DMS153 (cell line): Measurements from ENCODE around the gene PPP2R3A.

Experiments
- DNase-seq: peaks from one replicate; lab custom pipeline; 2025; lab: John Stamatoyannopoulos, UW

PPP2R3A gene

GRCh38 chr3:136022529-136023263, 57.2 kb downstream of the PPP2R3A start:
- DNase-seq = no peak

- DNase-seq = no peak
These were observed 57.9 kb downstream of the PPP2R3A start for GRCh38 chr3:136023264-136023978.

GRCh38 chr3:136036306-136036705, 70.8 kb downstream of the PPP2R3A start:
- DNase-seq = no peak

- DNase-seq = no peak
These were observed 73.1 kb downstream of the PPP2R3A start for GRCh38 chr3:136038668-136039067.

- no peak for DNase-seq
These were observed 77.2 kb downstream of the PPP2R3A start for GRCh38 chr3:136042608-136043221.

- no peak for DNase-seq
These were observed 79.6 kb downstream of the PPP2R3A start for GRCh38 chr3:136044980-136045745.

GRCh38 chr3:136048068-136048467, 82.5 kb downstream of the PPP2R3A start:
- no peak for DNase-seq

- DNase-seq = no peak
These were observed 84.7 kb downstream of the PPP2R3A start for GRCh38 chr3:136050250-136050649.

GRCh38 chr3:136055491-136055890, 90.0 kb downstream of the PPP2R3A start:
- DNase-seq = no peak

GRCh38 chr3:136067211-136067610, 101.7 kb downstream of the PPP2R3A start:
- DNase-seq = no peak

GRCh38 chr3:136068708-136069107, 103.2 kb downstream of the PPP2R3A start:
- no peak for DNase-seq

- no peak for DNase-seq
These were observed 104.4 kb downstream of the PPP2R3A start for GRCh38 chr3:136069933-136070332.

GRCh38 chr3:136070334-136070733, 104.8 kb downstream of the PPP2R3A start:
- DNase-seq = no peak

- DNase-seq = no peak
These were observed 105.7 kb downstream of the PPP2R3A start for GRCh38 chr3:136070953-136071949.

- no peak for DNase-seq
These were observed 109.1 kb downstream of the PPP2R3A start for GRCh38 chr3:136074546-136075170.

GRCh38 chr3:136075218-136075808, 109.8 kb downstream of the PPP2R3A start:
- peak; percentile 69 for DNase-seq

- no peak for DNase-seq
These were observed 110.3 kb downstream of the PPP2R3A start for GRCh38 chr3:136075811-136076210.

GRCh38 chr3:136078421-136079364, 113.2 kb downstream of the PPP2R3A start:
- peak; percentile 36 for DNase-seq
